ENCODE data around the gene RASD2.
"Not testable (repeated sequence)": the region's sequence is repeated elsewhere in the genome, so short reads cannot be mapped to it uniquely, and the experiment has no call there.

RASD2 gene

DNA sequence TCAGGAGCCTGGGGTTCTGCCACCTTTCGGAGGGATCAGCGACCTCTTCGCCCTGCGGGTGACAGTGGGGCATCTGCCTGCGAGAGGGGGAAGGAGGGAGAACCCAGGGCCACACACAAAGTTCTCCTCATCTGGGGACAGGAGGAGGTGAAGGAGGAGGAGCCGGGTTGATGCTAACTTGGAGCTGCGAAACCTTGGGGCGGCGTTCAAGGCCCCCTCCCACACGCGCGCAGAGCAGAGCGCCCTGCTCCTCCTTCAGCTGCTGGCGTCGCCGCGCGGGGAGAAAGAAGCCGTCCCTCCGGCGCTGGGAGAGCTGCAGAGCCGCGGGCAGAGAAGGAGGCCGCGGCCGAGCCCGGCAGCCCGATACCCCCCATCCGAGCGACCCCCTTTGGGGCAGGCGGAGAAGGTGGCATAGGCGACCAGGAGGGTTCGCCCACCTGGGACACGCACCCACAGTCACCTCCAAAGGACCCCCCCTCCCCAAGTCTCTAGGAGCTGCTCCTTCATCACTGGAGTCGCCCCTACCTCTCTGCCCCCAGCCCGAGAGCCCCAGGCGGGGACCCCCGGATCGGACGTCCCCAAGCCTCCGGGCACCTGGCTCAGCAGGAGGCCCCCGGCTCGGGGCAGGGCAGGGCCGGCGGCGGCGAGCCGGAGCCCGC is at the start of gene RASD2:
RASD2 (plus strand) TSS at position 237 of the 659 bp plus-strand sequence. CDS start 5,979 bp downstream, outside the sequence.
- no peak for DNase-seq (ENCODE audit: low read depth, low spot score)

DNA sequence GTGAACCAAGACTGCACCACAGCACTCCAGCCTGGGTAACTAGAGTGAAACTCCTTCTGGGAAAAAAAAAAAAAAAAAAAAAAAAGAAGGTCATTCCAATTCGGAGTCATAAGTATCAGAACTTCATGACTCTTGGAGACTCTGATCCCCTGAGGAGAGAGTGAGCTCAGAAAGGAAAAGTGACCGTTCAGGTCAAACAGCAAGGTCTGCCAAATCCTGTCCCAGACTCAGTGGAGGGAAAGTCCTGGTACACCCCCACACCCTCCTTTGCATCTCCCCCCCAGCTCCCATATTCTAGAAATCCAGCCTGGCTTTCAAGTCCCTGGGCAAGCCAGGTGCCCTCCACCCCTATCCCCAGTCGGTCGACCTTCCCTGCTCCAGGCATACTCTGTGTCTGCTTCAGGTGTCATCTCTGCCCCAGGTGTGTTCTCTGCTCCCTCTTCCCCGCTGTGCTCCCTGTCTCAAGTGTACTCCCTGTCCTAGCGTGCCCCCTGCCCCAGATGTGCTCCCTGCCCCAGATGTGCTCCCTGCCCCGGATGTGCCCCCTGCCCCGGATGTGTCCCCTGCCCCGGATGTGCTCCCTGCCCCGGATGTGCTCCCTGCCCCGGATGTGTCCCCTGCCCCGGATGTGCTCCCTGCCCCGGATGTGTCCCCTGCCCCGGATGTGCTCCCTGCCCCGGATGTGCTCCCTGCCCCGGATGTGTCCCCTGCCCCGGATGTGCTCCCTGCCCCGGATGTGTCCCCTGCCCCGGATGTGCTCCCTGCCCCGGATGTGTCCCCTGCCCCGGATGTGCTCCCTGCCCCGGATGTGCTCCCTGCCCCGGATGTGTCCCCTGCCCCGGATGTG is 49.3 kb upstream of the RASD2 start:
- not testable (repeated sequence) for DNase-seq (ENCODE audit: low read depth, low spot score)

GRCh38 chr22:35491908-35492380 is 48.7 kb upstream of the RASD2 start:
- DNase-seq (ENCODE audit: low read depth, low spot score) = no peak

DNA sequence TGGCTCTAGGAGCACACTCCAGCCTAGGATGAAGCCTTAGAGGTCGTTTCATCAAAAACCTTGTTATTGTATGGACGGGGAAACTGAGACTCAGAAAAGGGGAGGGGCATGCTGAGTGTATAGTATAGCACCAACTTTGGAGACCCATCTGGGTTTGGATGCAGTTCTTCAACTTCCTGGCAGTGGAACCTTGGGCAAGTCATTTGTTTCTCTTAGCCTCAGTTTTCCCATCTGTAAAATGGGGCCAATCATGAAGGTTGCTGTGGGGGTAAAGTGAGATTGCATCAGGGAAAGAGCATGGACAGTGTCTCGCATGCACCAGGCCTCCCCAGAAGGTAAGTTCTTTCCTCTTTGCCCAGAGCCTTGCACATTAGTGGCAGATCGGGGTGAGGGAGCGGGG is 47.6 kb upstream of the RASD2 start:
- DNase-seq (ENCODE audit: low read depth, low spot score) = no peak

- DNase-seq (ENCODE audit: low read depth, low spot score) = not testable (repeated sequence)
Observed at GRCh38 chr22:35495711-35496110, 44.9 kb upstream of the RASD2 start.

GRCh38 chr22:35496768-35497312 is 43.8 kb upstream of the RASD2 start:
- no peak for DNase-seq (ENCODE audit: low read depth, low spot score)

GRCh38 chr22:35498026-35498800 is 42.4 kb upstream of the RASD2 start:
- peak; percentile 19 for DNase-seq (ENCODE audit: low read depth, low spot score)

DNA sequence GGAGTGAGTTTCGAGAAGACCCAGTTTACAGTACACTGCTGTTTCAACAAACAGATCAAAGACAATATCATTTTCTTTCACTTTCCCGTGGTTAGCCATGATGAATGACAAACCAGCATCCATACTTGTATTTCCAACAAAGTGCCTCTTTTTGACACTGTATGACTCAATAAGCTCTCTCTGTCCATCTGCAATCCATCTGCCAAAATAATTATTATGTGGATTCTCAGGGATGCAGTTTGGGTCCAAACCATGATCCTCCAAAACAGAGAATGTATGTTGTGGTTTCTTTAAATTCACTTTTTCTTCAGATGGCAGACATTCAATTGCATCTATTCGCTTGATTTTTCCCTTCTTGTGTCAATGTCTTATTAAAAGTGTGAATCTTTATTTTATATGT is 37.8 kb upstream of the RASD2 start:
- no peak for DNase-seq (ENCODE audit: low read depth, low spot score)

DNA sequence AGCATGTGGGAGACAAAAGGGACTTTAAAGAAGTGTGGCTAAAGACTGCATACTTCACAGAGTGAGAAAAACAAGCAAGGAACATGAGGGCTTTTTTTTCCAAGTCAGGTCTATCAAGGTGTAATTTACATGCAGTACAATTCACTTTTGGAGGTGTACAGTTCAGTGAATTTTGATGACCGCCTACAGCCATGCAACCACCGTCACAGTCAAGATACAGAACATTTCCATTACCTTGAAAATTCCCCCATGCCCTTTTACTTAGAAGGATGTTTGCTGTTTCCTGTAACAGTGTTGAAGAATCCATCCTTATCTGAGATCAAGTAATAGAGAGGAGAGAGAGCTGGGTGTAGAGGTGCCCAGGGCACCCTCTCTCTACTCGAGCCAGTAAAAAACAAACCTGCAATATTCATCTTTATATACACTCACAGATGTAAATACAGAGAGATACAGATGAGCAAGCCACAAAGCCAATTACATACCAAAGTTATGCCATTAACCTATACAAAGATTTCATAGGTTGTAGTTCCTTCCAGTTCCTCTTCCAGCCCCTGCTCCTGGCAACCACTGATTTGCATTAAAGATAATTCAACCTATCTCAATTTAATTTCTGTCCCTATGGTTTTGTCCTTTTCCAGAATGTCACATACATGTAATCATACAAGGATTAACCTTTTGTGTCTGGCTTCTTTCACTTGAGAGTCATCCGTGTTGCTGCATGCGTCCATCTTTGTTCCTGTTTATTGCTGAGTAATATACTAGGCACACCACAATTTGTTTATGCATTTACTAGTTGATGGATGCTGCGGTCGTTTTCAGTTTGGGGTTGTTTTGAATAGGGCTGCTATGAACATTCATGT is 35.0 kb upstream of the RASD2 start:
- no peak for DNase-seq (ENCODE audit: low read depth, low spot score)

- no peak for DNase-seq (ENCODE audit: low read depth, low spot score)
Observed at GRCh38 chr22:35506259-35506570, 34.4 kb upstream of the RASD2 start.

DNA sequence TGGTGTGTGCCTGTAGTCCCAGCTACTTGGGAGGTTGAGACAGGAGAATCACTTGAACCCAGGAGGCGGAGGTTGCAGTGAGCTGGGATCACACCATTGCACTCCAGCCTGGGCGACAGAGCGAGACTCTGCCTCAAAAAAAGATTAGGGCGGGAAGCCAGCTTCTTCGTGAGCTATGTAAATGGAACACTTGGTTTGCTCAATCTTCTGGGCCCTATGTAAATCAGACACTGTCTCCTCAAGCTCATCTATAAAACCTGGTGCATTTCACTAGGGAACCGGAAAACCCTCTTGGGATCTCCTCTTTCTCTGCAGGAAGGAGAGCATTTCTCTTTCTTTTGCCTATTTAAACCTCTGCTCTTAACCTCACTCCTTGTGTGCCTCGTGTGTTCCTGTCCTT is 32.8 kb upstream of the RASD2 start:
- DNase-seq (ENCODE audit: low read depth, low spot score) = not testable (repeated sequence)

GRCh38 chr22:35509451-35509850 is 31.2 kb upstream of the RASD2 start:
- no peak for DNase-seq (ENCODE audit: low read depth, low spot score)

DNA sequence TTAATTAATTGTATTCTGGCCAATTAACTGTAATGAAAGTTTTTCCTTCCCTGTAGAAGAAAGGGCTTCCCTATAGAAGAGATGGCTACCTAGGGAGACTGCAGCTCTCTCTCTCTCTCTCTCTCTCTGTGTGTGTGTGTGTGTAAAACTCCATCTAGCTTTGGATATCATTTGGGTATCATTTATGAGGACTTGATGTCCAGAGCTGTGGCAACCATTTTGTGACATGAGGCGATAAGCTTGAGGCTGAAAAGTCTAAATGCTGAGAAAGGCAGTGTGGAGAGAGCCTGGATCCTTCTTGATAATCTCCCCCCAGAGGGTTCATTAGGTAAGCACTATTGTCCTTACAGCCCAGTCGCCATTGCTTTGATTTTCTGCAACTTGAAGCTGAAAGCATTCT is 30.7 kb upstream of the RASD2 start:
- no peak for DNase-seq (ENCODE audit: low read depth, low spot score)

GRCh38 chr22:35510481-35510934 is 30.1 kb upstream of the RASD2 start:
- DNase-seq (ENCODE audit: low read depth, low spot score) = no peak

- peak; percentile 59 for DNase-seq (ENCODE audit: low read depth, low spot score)
Observed at GRCh38 chr22:35510951-35511350, 29.7 kb upstream of the RASD2 start.

GRCh38 chr22:35514366-35514765 is 26.3 kb upstream of the RASD2 start:
- DNase-seq (ENCODE audit: low read depth, low spot score) = no peak

DNA sequence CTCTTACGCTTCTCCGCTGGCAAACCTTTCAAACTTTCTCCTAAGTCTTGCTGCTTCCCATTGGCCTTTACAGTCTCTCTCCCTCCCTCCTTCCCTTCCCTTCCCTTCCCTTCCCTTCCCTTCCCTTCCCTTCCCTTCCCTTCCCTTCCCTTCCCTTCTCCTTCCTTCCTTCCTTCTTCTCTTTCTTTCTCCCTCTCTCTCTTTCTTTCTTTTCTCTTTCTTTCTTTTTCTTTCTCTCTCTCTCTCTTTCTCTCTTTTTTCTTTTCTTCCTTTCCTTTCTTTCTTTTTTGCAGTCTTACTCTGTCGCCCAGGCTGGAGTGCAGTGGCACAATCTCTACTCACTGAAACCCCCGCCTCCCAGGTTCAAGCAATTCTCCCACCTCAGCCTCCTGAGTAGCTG is 24.7 kb upstream of the RASD2 start:
- not testable (repeated sequence) for DNase-seq (ENCODE audit: low read depth, low spot score)

DNA sequence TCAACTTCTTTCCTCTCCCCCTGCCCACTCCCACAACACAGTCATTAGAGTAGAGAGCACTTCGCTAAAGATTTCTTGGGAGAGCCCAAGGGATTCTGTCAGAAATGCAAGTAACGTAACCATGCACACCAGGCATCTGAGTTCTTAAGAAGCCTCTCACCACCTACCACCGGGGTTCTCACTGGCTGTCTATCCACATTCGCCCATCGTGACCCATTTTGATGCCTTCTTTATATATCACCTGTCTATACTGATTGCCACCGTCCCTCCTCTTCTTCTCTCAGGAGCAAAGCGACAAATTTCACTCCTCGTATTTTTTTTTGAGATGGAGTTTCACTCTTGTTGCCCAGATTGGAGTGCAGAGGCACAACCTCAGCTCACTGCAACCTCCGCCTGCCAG is 23.9 kb upstream of the RASD2 start:
- no peak for DNase-seq (ENCODE audit: low read depth, low spot score)

DNA sequence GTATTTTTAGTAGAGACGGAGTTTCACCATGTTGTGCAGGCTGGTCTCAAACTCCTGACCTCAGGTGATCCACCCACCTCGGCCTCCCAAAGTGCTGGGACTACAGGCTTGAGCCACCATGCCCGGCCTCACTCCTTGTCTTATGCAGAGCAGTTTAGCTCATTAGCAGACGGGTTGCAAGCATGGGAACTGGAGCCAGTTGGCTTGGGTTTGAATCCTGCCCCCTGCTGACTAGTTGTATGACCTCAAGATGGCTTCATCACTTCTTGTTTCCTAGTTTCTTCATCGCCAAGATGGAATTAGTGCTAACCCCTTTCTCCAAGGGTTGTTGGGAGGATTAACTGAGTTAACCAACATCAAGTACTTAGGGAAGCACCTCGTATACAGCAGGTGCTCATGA is 23.4 kb upstream of the RASD2 start:
- peak; percentile 30 for DNase-seq (ENCODE audit: low read depth, low spot score)

DNA sequence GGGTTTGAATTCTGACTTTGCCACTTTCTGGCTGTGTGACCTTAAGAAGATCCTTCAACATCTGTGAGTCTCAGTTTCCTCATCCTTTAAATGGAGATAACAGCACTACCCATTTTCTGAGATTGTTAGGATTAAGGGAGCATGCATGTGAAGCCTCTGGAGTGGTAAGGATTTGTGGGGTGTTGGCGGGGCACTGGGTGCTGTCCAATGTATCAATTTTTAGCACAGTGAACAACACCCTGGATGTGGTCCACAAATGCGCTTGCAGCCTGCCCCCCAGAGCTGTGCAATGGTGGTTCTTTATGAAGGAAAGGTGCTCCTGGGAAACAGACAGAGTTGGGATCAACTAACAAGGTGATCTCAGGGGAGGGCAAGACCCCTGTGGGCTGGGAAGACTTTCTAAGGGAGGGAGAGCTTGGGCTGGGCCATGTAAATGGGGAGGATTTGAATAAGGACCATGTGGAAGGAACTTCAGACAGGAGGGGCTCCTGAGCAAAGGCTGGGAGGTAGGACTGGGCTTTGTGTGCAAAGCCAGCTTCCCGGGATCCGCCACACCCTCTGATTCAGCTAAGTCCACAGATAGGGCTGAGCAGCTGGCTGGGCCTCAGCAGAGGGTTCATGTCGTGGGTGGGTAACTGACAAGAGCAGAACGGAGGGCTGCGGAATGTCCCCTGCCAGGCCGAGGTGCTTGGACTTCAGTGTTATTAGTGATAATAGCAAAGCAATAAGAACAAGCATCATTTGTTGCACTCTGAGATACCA is 22.7 kb upstream of the RASD2 start:
- DNase-seq (ENCODE audit: low read depth, low spot score) = no peak
